Cardiac fibroblast (primary cell): ENCODE data around the gene EPB41L2.

ENCODE experiments used
- DNase-seq, 2 donors: peaks; one replicate each; pipeline versions ENCODE4 v3.0.0 to v3.0.0-alpha.2; 2010; ENCODE audit warnings: low read depth in 2 of 2
- H3K4me3 ChIP-seq, 2 donors: replicated peaks in 1 of 2; 1 replicate in 1 of 2; 2 replicates in 1 of 2; pipeline ENCODE4 v1.5.1; 2011; ENCODE audit warnings: low read depth in 2 of 2, low read length in 2 of 2, mild to moderate bottlenecking in 2 of 2, moderate library complexity in 1 of 2
- CTCF ChIP-seq: IDR thresholded peaks from one replicate; pipeline ENCODE4 v1.5.1; 2011; ENCODE audit warnings: low read depth, mild to moderate bottlenecking, low read length, inconsistent platforms

EPB41L2 gene

GRCh38 chr6:130862370-130862769 lies 200.7 kb downstream of the EPB41L2 start:
- TF ChIP-seq CTCF = no peak
- DNase-seq = no peak

GRCh38 chr6:130859161-130859867 lies 203.7 kb downstream of the EPB41L2 start:
- DNase-seq = no peak
- no peak for TF ChIP-seq CTCF
- no peak overlapping the region for H3K4me3 ChIP-seq

More at GRCh38 chr6:130862370-130862769, 200.7 kb downstream of the EPB41L2 start:
- no peak overlapping the region for H3K4me3 ChIP-seq

- no peak overlapping the region for H3K4me3 ChIP-seq
- TF ChIP-seq CTCF = no peak
- DNase-seq = no peak
Observed at GRCh38 chr6:130858498-130859160, 204.4 kb downstream of the EPB41L2 start.

- H3K4me3 ChIP-seq = no peak overlapping the region
- TF ChIP-seq CTCF = no peak
- DNase-seq = no peak
Observed at GRCh38 chr6:130858054-130858453, 205.0 kb downstream of the EPB41L2 start.

GRCh38 chr6:130853555-130854183 lies 209.4 kb downstream of the EPB41L2 start:
- DNase-seq = peak in 1 of 2 donors; percentile 65

GRCh38 chr6:130852844-130853554 lies 210.0 kb downstream of the EPB41L2 start:
- no peak overlapping the region for H3K4me3 ChIP-seq
- no peak for TF ChIP-seq CTCF
- peak in 1 of 2 donors; percentile 12 for DNase-seq

More at GRCh38 chr6:130853555-130854183, 209.4 kb downstream of the EPB41L2 start:
- no peak overlapping the region for H3K4me3 ChIP-seq
- TF ChIP-seq CTCF = no peak
